NAMALWA (cell line): ENCODE results near the gene HAS3.
"Not testable (repeated sequence)": the region's sequence is repeated elsewhere in the genome, so short reads cannot be mapped to it uniquely, and the experiment has no call there.

Source experiments
- DNase-seq: peaks from one replicate; pipeline ENCODE4 v3.0.0-alpha.2; 2015; ENCODE audit warnings: low spot score

The HAS3 gene

DNA sequence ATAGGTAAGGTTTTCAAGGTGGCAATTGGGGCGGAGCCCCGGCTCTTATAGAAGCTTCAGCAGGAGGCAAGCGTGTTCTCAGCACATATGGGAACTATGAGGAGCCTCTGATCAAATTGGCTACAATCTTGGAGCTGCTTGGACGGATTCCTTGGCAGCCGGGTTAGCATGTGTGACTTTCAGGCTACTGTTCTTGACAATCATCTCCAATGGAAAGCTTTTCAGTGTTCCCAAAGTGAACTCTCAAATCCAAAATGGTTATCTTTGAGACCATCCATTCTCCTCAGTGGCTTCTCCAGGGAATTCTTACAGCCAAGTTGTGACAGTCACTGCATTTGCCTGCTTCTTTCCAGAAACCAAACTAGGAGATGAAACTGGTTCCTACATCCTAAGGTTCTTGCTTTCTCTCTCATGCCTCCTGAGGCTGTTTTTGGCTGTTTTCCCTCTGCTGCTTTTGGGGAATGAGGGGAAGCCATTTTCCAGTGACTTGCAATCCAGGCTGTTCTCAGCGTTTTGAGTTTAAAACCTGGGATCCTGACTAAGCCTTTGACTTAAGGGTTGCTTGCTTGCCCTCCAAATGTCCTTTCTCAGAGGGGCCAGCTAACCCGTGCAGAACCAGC, 10.9 kb downstream of the HAS3 start:
- no peak for DNase-seq

DNA sequence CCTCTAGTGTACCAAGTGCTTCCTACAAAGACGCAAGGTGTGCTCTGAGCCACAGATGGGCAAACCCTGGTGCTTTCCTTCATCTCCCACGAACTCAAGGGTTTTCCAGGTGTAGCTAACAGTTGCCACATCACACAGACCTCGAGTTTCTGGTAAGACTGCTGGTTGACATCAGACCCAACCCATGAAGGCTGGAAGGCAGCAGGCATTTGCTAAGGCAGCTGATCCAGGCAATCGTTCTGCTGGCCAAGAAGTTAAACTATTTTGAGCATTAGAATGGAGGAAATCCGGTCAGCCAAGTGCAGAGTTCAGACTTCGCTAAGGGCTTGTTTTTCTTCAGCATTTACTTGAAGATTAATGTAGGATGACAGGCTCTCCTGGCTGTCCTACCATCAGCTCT, 11.5 kb downstream of the HAS3 start:
- no peak for DNase-seq

DNA sequence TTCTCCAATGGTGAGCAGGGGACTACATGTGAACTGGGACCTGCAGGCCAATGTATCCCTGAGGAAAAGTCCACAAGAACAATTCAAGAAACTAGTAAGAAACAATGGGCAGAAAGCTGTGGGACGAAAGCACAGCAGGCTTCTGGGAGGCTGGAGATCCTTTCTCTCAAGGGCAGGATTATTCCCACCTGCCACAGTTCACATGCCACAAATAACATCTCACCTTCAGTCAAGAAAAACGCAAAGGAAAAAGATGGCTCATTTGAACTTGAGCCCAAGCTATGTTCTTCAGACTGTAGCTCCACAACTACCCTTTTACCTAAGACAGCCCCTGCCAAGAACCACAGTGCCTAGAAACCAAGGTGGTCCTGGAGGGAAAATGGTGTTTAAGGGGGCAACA, 13.0 kb downstream of the HAS3 start:
- DNase-seq: no peak

DNA sequence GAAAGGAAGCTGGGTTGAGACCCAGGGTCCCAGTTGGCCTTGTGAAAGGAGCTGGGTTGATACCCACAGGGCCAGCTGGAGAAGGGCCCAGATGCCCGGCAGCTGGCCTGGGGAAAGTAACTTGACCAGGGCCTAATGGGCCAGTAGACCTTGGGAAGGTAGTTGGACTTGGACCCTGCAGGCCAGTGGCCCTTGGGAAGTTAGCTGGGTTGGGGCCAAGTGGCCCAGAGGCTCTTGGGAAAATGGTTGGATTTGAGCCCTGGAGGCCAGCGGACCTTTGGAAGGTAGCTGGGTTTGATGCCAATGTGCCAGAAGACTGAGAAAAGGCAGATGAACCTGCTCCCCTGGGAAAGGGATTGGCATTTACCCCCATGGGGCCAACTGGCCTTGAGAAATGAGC, 13.5 kb downstream of the HAS3 start:
- DNase-seq: no peak

DNA sequence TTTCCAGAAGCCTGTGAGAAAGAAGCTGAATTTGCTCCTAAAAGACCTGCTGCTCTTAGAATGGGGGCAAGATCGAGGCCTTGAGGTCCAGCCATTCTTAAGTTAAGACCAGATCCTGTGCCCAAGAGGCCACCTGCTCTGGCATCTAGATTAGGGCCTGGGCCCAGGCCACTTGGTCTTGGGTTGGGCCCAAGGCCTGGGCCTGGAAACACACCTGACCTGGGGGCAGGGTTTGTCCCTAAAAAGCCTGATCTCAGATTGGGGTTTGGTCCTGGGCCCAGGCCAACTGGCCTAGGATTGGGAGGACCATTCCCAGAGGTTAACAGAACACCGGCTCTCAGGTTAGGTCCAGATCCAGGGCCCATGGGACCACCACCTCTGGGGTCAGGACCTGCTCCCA, 14.1 kb downstream of the HAS3 start:
- DNase-seq: no peak

DNA sequence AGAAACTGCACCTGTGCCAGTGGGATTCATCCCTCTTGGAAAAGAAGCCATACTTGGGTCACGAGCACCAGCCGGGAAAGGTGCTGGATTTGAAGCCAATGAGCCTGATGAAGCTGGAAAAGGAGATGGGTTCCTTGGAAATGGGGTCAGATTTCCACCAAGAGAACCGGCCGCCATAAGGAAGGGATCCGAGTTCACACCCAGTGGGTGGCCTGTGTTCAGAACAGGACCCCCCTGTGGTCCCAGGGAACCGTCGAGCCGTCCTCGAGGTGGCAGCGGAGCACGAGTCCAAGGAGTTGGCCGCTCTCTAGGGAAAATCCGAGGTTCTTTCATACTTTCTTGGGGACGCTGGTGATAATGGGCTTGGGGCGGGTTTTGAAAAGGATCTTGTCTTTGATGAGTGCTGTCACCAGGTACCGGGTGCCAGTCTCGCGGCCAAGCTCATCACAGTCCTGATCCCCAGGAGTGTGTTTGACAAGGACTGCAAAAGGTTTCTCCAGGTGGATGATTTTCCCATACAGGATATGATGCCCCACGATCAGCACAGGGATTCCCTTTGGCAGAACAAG, 14.7 kb downstream of the HAS3 start:
- DNase-seq: no peak

DNA sequence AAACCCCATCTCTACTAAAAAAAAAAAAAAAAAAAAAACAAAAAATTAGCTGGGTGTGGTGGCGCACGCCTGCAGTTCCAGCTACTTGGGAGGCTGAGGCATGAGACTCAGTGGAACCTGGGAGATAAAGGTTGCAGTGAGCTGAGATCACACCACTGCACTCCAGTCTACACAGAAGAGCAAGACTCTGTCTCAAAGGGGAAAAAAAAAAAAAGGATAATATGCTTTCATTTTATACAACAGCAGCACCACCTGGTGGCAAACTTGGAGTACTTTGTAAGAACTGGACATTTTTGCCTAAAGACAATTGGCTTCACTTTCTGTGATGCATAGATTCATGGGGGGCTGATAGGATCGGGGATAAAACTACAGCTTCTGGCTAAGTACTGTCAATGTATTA, 18.5 kb downstream of the HAS3 start:
- peak; percentile 91 for DNase-seq

DNA sequence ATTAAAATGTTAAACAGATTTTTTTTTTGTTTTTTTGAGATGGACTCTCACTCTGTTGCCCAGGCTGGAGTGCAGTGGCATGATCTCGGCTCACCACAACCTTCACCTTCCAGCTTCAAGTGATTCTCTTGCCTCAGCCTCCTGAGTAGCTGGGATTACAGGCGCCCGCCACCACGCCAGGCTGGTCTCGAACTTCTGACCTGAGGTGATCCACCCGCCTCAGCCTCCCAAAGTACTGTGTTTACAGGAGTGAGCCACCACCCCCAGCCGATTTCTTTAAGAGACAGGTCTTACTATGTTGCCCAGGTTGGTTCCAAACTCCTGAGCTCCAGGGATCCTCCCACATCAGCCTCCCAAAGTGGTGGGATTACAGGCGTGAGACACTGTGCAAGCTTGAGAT, 19.0 kb downstream of the HAS3 start:
- not testable (repeated sequence) for DNase-seq

DNA sequence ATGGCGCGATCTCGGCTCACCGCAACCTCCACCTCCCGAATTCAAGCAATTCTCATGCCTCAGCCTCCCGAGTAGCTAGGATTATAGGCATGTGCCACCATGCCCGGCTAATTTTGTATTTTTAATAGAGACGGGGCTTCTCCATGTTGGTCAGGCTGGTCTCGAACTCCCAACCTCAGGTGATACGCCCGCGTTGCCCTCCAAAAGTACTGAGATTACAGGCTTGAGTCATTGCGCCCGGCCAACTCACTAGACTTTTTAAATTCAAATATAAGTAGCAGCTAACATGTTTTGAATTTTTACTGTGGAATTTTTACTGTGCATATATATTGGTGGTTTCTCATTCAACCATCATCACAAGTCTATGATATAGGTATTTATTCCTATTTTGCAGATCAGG, 19.5 kb downstream of the HAS3 start:
- DNase-seq: not testable (repeated sequence)

DNA sequence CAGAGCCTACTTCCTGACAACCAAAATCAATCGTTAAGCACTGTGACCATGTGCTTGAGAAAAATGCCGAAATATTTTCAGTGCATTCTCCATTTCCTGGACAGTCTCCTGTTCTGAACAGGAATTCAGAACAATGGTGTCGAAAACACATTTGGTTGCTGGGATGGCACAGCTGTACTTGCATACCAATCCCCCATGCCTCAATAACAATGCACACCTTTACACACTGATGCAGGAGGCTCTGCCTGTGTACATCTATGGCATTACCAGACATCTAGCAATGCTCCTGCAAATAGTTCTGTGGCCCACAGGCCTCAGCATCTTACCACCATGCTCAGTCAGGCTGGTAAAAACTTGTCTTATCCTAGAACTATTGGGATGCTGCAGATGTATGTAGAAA, 20.8 kb downstream of the HAS3 start:
- DNase-seq: no peak

DNA sequence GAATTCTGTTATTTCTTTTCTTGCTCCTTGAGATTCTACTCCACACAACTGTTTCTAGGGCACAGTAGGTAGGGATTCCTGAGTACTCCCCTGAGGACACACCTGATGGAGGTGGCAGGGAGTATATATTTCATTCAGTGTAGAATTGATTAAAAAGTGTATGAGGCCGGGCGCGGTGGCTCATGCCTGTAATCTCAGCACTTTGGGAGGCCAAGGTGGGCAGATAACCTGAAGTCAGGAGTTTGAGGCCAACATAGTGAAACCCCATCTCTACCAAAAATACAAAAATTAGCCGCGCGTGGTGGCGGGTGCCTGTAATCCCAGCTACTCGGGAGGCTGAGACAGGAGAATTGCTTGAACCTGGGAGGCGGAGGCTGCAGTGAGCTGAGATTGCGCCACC, 21.3 kb downstream of the HAS3 start:
- not testable (repeated sequence) for DNase-seq

DNA sequence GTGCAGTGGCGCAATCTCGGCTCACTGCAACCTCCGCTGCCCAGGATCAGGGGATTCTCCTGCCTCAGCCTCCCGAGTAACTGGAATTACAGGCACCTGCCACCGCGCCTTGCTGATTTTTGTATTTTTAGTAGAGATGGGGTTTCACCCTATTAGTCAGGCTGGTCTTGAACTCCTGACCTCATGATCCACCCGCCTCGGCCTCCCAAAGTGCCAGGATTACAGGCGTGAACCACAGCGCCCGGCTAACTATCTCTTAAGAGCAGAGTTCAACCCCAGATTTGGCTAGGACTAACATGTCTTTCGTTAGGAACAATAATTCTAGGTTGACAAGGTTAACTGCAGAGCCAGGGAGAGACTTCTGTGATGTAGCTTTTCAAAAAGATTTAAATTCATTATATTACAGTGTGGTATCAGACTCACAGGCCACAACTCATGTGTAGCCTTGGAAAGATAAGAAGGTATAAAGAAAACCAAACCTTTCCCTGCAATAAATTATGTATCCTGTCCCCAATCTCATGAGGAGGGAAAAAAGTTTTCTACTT, 22.6 kb downstream of the HAS3 start:
- no peak for DNase-seq

DNA sequence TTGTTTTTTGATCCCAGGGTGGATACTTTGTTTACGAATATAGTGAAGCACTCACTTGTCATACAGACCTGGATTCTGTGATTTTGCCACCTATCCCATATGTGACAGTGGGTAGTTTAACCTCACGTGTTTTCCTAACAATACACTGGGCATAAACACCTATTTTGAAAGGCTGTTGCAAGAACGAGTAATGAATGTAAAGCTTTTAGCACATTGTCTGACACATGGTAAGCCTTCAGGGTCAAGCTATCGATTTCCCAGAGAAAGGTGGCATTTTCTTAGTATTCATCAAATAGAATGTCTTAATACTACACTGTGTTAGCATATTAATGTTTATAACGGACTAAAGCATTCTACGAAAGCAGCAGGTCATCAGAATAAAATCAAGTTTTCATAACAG, 25.0 kb downstream of the HAS3 start:
- DNase-seq: no peak

DNA sequence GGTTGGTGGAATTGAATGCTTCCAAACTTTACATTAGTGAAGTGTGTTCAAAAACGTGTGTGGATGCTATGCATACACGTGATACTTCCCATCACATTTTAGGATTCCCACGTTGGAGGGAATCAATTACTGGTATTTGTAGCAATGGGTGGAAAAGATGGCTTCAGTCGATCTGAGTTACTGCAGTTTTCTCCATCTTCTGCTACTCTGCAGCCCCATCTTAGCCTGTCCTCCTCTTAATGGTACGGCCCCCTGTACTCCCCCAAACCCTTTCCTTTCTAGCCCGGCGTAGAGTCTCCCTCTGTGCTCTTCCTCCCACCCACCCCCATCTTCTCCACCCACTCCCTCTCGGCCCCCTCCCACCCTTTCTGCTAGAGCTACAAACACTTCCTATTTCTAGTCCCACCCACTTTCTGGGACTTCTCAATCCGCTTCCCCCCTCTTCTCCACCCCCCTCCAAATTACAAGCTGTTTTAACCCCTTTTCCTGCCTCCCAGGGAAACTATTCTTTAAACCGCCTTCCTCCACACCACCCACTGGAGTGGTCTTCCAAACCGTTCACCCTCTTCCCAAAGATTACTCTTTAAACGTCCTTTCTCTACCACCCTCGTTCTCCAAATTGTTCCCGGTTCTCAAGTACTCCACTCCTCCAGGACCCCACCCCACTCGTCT, 25.9 kb downstream of the HAS3 start:
- DNase-seq: peak; percentile 50

DNA sequence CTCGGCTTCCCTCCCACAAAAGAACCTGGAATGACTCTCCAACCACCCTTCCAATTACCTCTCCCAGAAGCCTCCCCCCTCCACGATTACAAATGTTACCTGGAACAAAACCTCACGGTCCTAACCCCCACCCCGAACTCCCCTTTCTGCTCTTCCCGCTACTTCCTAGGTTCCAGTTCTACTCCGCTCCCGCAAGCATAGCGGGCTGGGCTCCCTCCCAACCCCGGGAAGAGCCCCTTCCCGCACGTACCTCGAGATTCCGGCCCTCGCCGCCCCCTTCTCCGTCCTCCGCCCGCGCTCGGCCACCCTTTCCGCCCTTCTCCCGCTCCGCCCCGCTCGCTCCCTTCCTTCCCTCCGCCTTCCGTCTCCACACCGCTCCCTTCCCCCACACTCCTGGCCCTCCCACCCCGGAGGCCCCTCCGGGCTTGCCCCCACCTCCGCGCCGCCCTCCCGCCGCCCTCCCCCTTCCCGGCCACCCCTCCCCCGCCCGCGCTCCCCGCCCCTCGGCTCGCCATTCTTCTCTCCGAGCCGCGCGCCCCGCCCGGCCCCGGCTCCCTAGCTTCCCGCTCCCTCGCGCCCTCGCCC, 26.5 kb downstream of the HAS3 start:
- DNase-seq: peak; percentile 63

DNA sequence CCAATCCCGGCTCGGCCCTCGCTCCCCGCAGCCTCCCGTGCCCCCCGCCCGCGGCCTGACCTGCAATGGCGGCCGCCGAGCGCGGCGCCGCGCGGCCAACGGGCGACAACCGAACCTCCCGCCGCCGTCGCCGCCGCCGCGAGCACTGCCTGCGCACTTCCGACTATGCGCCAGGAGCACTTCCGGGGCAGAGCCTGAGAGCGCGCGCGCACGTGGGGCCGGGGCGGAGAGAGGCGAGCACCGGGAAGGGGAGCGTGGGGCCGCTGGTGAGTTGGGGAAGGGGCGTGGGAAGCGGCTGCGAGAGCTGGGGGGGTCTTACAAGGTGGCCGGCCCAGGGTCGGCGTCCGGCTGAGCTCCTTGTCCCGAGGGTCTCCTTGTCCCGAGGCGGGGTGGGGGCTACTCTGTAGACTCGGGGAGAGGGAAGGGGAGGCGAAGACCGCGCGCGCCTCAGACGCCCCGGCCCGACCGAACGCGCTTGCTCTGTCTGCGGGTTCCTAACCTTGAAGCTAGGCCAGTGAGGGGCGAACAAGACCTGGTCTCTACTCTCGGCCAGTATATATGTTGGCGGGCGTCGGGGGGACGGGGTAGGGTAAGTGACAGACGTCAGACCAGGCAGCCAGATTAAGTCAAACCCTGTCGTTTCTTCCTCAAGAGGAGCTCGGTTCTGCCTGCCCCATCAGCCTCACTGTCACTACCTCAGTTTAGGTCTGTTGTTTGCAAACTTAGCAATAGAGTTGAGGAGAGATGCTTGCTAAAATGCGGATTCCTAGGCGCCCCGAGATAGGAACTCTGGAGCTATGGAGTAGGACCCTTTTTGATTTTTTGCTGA, 27.2 kb downstream of the HAS3 start, which contains the start of the genes CHTF8 and UTP4:
TSS of gene CHTF8 (minus strand) at position 165 of the 829 bp plus-strand sequence. CDS start 11,130 bp downstream, outside the sequence.
TSS of gene UTP4 (plus strand) at position 226 of the 829 bp plus-strand sequence. CDS start 811 bp downstream, outside the sequence.
- DNase-seq: peak; percentile 88

DNA sequence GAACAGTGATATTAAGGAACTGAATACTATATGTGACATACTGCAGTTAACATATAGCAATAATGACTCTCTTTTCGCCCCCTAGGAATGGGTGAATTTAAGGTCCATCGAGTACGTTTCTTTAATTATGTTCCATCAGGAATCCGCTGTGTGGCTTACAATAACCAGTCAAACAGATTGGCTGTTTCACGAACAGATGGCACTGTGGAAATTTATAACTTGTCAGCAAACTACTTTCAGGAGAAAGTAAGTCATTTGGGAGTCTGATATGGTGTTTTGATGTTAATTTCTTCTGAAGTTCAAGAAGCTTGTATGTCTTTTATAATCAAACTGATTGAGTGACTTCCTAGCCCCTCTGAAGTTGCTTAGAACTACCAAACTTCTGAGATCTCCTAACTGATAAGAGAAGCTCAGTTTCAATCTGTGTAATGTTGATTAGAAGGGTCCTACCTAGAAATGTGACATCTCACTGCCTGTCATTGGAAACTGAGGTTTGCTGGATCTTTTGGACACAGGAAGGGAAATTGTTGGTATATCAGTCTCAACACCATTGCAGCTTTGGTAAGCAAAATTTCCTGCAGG, 28.0 kb downstream of the HAS3 start:
- DNase-seq: no peak

DNA sequence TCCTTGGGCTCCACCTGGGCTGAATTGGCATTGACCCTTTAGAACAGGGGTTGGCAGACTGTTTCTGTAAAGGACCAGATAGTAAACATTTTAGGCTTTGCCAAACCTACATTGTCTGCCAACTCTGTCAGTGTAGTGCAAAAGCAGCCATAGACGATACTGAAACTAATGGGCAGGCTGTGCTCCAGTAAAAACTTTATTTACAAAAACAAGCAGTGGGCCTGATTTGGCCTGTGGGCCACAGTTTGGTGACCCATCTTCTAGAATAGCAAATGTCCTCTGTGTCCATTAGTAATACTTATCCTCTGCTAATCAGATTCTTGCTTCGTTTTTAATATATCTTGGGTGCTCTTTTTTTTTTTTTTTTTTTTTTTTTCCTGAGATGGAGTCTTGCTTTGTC, 33.2 kb downstream of the HAS3 start:
- no peak for DNase-seq

DNA sequence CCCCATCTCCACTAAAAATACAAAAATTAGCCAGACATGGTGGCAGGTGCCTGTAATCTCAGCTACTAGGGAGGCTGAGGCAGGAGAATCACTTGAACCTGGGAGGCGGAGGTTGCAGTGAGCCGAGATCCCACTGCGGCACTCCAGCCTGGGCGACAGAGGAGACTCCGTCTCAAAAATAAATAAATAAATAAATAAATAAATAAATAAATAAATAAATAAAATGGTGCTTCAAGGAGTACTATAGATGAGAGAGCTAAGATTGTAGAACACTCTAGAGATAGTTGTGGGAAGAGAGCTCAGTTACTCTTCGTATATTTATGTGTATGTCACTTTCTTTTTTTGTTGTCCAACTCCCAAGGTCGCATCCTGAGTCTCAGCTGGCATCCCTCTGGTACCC, 34.0 kb downstream of the HAS3 start:
- not testable (repeated sequence) for DNase-seq

DNA sequence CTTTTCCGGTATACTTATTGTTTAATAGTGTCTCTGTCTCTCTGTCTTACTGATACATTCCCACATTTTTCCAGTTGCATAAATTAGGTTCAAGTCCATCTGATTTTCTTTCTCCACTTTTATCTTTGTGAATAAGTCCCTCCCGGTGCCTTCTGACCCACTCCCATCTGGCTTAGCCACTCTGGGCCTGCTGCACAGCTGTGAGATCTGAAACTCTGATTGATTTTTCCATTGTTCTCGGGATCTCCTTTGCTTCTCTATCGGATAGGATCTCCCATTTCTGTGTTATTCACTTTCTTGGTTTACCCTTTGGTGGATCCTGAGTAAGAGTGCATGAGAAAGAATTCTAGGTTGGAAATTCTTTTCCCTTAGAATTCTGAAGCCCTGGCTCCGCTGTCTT, 35.6 kb downstream of the HAS3 start:
- no peak for DNase-seq

DNA sequence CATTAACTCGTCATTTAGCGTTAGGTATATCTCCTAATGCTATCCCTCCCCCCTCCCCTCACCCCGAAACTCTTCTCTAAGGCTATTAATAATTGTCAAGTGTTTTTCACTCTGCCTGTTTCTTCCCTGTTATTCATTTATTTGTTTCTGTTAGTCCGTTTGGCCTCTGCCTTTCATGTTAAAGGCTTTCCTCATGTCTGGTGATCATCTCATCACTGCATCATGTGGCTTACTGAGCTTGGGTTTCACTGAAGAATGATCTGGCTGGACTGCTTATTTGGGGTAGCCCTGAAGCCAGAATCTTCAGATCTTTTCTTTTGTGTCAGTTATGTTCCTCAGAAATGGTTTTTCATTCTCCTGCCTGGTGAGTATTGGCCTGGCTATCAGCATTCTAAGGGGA, 36.5 kb downstream of the HAS3 start:
- DNase-seq: no peak

DNA sequence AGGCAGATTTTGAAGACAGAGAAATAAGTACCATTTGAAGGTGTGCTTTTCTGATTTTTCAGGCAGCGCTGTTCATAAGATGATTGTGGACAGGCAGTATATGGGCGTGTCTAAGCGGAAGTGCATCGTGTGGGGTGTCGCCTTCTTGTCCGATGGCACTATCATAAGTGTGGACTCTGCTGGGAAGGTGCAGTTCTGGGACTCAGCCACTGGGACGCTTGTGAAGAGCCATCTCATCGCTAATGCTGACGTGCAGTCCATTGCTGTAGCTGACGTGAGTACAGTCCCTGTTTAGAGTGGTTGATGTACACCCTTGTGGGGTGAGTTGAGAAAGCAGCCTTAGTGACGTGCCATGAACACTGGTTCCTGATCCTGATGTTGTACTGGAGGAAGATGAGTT, 37.7 kb downstream of the HAS3 start:
- peak; percentile 43 for DNase-seq
